Left lung (tissue), 10 donors: Measurements from ENCODE around the gene NWD2. TPM values are rescaled to one million over a fixed set of nuclear protein-coding genes. Genes with fewer than 3 reads are reported as not detected.

Experiments
- ATAC-seq: fragments of 200-7000 bp; cut with Tn5 transposase; one replicate; pipeline ENCODE4 v1.9.1; 2020; ENCODE audit warnings: moderate library complexity
- DNase-seq, 4 donors: peaks; one replicate each; pipeline ENCODE4 v3.0.0-alpha.2; 2013 to 2020
- H3K27ac ChIP-seq, 2 donors: fragments of 200-600 bp; sonication (generic) in 1 of 2; one replicate each; pipeline versions ENCODE4 v1.5.0 to v1.8.0; 2020 to 2021
- H3K27me3 ChIP-seq, 2 donors: fragments of 200-600 bp; sonication (generic) in 1 of 2; one replicate each; pipeline versions ENCODE4 v1.5.0 to v1.8.0; 2020 to 2021
- H3K36me3 ChIP-seq, 2 donors: fragments of 200-600 bp; sonication (generic) in 1 of 2; one replicate each; pipeline versions ENCODE4 v1.5.0 to v1.8.0; 2020 to 2021
- H3K4me1 ChIP-seq, 2 donors: fragments of 200-600 bp; one replicate each; pipeline ENCODE4 v1.8.0; 2021
- H3K4me3 ChIP-seq, 2 donors: fragments of 200-600 bp; sonication (generic) in 1 of 2; one replicate each; pipeline versions ENCODE4 v1.5.0 to v1.8.0; 2020 to 2021; ENCODE audit warnings: mild to moderate bottlenecking in 1 of 2
- H3K9me3 ChIP-seq, 2 donors: fragments of 200-600 bp; sonication (generic) in 1 of 2; one replicate each; pipeline versions ENCODE4 v1.5.0 to v1.8.0; 2020 to 2021
- intact Hi-C, 2 donors: fragments of 100-400 bp; cut with DNase I; formaldehyde crosslinking; loops; one replicate each; pipeline versions ENCODE4 v1.11.2 to v1.14.2; 2022
- polyA plus RNA-seq, 6 donors: library from polyadenylated mRNA; unstranded; fragments of 120-200 nt; gene quantifications; one replicate each; pipeline ENCODE4 v1.2.1, GENCODE V29; 2013; ENCODE audit not compliant: insufficient read length in 6 of 6
- total RNA-seq, 2 donors: library from RNA; stranded (reverse); fragmentation: NEBNext Ultra II Directional; extraction: Animal tissue kit (Norgen Biotek cat#: 25700); gene quantifications; one replicate each; pipeline ENCODE4 v1.2.1, GENCODE V29; 2021
- TF ChIP-seq, protein P1 (sequence below), 2 donors: fragments of 200-600 bp; sonication (generic) in 1 of 2; IDR thresholded peaks; one replicate each; pipeline versions ENCODE4 v1.5.0 to v1.8.0; 2021; ENCODE audit warnings: antibody characterized with exemption in 2 of 2
- donor health status: DM: no; HTN: yes; CAD: no.
- donor health status: DM: no; HTN: no; CAD: no.

NWD2 gene
- total and polyA plus RNA-seq, 8 donors = 0.01 to 0.03 (median 0.03) TPM; not detected in 3

DNA sequence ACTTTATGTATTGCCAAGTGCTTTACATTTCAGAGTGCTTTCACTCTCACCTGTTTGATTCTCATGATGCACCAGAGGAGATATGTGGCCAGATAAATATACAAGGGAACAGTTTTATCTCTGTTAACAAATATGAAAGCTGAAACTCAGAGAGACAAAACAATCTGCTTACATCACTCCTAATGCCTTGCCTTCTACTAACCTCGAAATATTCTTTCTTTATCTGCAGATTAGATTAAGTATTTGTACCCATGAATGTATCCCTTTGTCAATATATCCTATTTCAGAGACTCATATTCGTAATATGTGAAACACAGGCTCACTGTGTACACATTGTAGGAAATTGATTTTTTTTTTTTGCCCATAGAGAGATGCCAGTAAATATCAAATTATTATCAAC, 178.1 kb downstream of the NWD2 start:
- ATAC-seq = no peak

DNA sequence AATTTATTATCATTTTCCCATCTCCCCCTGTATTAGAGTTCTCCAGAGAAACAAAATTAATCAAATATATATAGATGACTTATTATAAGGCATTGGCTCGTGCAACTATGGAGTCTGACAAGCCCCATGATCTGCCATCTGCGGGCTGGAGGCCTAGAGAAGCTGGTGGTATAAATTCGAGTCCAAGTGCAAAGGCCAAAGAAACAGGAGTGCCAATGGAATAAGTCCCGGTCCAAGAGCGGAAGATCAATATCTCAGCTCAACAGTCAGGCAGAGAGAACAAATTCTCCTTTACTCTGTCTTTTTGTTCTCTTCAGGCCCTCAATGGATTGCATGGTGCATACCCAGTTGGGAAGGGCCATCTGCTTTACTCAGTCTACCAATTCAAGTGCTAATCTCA, 178.8 kb downstream of the NWD2 start:
- no peak for DNase-seq
- ATAC-seq = no peak
- Histone ChIP-seq H3K27me3 (no peaks in the 10 kb centered on the region), H3K4me3 (no peak overlapping the region), H3K9me3 (no peaks in the 10 kb centered on the region), H3K4me1 (no peaks in the 10 kb centered on the region), H3K36me3 (no peaks in the 10 kb centered on the region), H3K27ac (no peak overlapping the region)
- TF ChIP-seq, protein P1, sequence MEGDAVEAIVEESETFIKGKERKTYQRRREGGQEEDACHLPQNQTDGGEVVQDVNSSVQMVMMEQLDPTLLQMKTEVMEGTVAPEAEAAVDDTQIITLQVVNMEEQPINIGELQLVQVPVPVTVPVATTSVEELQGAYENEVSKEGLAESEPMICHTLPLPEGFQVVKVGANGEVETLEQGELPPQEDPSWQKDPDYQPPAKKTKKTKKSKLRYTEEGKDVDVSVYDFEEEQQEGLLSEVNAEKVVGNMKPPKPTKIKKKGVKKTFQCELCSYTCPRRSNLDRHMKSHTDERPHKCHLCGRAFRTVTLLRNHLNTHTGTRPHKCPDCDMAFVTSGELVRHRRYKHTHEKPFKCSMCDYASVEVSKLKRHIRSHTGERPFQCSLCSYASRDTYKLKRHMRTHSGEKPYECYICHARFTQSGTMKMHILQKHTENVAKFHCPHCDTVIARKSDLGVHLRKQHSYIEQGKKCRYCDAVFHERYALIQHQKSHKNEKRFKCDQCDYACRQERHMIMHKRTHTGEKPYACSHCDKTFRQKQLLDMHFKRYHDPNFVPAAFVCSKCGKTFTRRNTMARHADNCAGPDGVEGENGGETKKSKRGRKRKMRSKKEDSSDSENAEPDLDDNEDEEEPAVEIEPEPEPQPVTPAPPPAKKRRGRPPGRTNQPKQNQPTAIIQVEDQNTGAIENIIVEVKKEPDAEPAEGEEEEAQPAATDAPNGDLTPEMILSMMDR (IDR thresholded peaks at IDR 0.05) = no peak
- intact Hi-C loops = no loop called here

More for the DNA sequence above, 178.1 kb downstream of the NWD2 start:
- Histone ChIP-seq H3K36me3 (no peaks in the 10 kb centered on the region), H3K4me3 (no peak overlapping the region), H3K4me1 (no peaks in the 10 kb centered on the region), H3K9me3 (no peaks in the 10 kb centered on the region), H3K27me3 (no peaks in the 10 kb centered on the region), H3K27ac (no peak overlapping the region)
- DNase-seq = no peak
- TF ChIP-seq, protein P1 (IDR thresholded peaks at IDR 0.05) = no peak
- intact Hi-C loops = no loop called here

DNA sequence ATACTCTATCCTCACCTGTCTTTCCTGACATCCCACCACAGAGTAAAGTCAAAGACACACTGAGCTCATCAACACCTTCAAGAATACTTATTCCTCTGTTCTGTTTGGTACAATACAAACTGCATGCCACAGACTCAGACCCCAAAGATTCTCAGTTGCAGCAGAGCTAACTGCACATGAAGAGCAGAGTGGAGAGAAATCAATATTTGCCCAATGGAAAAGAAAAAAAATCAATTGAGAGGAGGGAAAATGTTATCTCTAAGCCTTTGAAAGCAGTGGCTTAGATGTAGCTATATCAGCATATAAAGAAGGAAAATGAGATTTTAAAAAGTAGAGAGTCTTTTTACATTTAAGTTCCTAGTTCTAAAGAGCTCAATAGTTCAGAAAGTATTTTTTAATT, 180.2 kb downstream of the NWD2 start:
- no peaks in the 10 kb centered on the region for H3K36me3 ChIP-seq
- intact Hi-C loops = no loop called here
- no peaks in the 10 kb centered on the region for H3K9me3 ChIP-seq
- ATAC-seq (no peak), DNase-seq (no peak)
- no peaks in the 10 kb centered on the region for H3K27me3 ChIP-seq
- H3K4me3 ChIP-seq = no peak overlapping the region
- H3K4me1 ChIP-seq = no peaks in the 10 kb centered on the region
- TF ChIP-seq, protein P1 (IDR thresholded peaks at IDR 0.05) = no peak
- H3K27ac ChIP-seq = no peak overlapping the region

DNA sequence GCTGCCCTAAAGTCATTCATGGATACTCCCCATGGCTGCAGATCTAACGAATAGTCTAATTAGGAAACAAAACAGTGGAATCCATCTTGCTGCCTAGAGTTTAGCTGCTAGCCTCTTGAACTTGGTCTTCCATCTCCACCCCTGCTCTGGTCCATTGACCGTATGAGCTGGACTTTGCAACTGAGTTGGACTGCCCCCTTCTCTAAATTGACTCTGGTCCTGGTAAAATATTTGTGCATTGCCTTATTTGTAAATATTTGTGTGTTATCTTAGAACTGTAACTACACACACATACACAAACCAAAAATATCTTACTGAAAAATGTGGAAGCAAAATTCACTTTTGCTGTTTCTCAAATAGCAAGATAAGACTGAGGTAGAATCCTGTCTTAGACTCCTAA, 181.3 kb downstream of the NWD2 start:
- H3K36me3 ChIP-seq = no peaks in the 10 kb centered on the region
- H3K4me3 ChIP-seq = no peak overlapping the region
- intact Hi-C loops = no loop called here
- TF ChIP-seq, protein P1 (IDR thresholded peaks at IDR 0.05) = no peak
- no peaks in the 10 kb centered on the region for H3K27me3 ChIP-seq
- no peaks in the 10 kb centered on the region for H3K9me3 ChIP-seq
- ATAC-seq (no peak), DNase-seq (no peak)
- H3K4me1 ChIP-seq = no peaks in the 10 kb centered on the region
- H3K27ac ChIP-seq = no peak overlapping the region

DNA sequence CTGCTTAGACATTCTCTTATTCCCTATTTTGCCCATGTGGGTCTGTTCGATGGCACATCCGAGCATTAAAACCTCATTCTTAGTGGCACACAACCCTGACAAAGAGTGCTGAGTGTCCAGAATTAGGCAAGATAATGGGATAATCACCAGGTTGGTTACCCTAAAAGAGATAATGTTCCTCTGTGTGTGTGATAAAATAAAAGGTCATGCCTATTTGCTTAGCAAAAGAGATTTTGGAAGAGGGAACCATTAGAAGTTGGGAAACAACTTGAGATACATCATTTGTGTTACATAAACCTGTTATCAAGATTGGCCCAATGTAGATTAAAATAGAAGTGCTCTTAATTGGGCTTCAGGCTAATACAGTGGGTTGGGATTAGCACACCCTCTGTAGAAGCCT, 182.7 kb downstream of the NWD2 start:
- Histone ChIP-seq H3K27ac (no peak overlapping the region), H3K9me3 (no peaks in the 10 kb centered on the region), H3K36me3 (no peaks in the 10 kb centered on the region), H3K4me1 (no peaks in the 10 kb centered on the region), H3K4me3 (no peak overlapping the region), H3K27me3 (no peaks in the 10 kb centered on the region)
- TF ChIP-seq, protein P1 (IDR thresholded peaks at IDR 0.05) = no peak
- intact Hi-C loops = no loop called here
- ATAC-seq = no peak
- DNase-seq = no peak
